Epithelial cell of prostate (primary cell): ENCODE data around the gene CYP27B1.
"Not testable (repeated sequence)": the region's sequence is repeated elsewhere in the genome, so short reads cannot be mapped to it uniquely, and the experiment has no call there.

Experiments
- DNase-seq: peaks from one replicate; pipeline ENCODE4 v3.0.0-alpha.2; 2011; ENCODE audit warnings: low read depth, low spot score
- H3K27ac ChIP-seq: fragments of 450-650 bp; 2 replicates; pipeline ENCODE4 v1.5.1; 2017; ENCODE audit warnings: mild to moderate bottlenecking

Gene CYP27B1

GRCh38 chr12:57724936-57725740 is 41.7 kb downstream of the CYP27B1 start:
- no peak for DNase-seq
- H3K27ac ChIP-seq, result no peak overlapping the region

DNA sequence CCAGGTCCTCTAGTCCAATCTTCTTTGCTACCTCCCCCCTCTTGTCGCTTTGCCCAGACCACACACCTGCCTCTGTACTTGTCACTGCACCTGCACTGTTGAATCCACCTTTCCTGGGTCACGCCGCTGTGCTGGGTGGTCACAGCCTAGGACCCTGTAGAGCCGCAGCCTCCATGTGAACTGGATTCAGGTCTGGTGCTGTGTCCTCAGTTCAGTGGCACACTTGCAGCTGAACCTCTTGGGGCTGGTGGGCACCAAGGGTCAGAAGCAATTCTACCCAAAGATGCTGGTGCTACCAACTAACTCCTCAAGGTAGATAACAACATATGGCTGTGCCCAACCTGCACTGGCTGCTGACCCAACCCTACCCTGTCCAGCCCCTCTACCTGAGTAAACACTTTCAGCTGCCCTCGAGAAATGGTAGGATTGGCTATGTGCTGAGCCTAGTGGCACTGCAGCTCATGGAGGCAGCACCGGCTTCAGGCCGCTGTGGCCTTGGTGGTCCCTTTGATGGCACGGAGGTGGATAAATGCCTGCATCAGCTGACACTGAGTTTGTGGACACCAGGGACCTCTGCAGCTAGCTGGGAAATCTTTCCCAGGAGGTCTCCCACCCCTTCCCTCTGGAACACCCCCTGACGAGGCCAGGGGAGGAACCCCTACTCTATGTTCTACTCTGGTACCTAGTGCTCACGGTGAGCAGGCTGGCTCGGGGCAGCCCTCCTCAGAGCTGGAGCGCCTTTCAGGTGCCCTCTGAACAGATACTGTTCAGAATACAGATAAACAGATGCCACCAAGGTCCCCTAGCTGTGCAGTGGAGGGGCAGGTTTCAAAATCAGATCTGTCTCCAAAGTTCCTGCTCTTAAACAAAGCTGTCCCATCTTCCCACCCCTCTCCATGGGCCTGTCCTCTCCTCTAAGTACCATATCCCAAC is 42.6 kb downstream of the CYP27B1 start:
- no peak overlapping the region for H3K27ac ChIP-seq
- DNase-seq, result no peak

- no peak overlapping the region for H3K27ac ChIP-seq
- no peak for DNase-seq
These were observed 43.3 kb downstream of the CYP27B1 start for GRCh38 chr12:57723630-57723962.

DNA sequence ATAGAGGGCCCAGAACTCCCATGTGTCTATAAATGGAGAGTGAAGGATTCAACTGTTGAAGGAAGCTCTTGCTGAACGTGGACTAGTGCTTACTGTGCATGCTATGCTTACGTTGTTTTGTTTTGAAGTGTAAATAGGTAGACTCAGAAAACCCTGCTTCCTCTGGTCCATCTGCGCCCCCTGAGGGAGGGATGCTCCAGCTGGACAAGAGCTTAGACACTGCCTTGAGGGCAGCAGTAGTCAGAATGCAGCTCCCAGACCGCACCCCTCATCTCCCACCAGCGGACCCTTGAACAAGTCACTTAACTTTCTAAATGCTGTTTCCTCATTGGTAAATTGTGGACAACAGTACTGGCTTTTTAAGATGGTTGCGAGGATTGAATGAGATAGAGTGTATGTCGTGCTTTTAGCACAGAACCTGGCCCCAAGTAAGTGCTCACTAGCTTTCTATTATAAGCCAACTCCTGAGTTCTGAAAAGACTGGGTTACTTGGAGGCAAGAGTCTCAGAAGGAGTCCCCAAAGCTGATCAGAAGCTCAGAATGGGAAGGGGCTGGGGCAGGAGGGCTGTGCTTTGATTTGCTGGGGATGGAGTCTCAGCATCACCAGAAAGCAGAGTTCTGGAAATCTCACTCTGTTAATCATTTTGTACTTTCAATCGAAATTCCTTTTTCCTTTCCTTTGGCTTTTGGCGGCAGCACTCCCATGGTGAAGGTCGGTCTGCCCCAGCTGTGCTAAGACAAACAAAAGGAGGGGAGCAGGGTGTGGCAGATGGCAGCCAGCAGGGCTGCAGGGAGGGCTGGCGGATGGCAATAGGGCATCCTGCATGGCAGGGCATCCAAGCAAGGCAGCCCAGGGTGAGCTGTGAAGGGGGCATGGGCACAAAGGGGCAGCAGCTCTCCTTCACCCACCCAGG is 43.9 kb downstream of the CYP27B1 start:
- no peak for DNase-seq
- no peak overlapping the region for H3K27ac ChIP-seq

GRCh38 chr12:57721846-57722608 is 44.9 kb downstream of the CYP27B1 start:
- H3K27ac ChIP-seq, DNase-seq: not testable (repeated sequence)

GRCh38 chr12:57720606-57721595 is 46.0 kb downstream of the CYP27B1 start:
- no peak overlapping the region for H3K27ac ChIP-seq
- no peak for DNase-seq

GRCh38 chr12:57719777-57720605 is 46.9 kb downstream of the CYP27B1 start:
- no peak overlapping the region for H3K27ac ChIP-seq
- no peak for DNase-seq

DNA sequence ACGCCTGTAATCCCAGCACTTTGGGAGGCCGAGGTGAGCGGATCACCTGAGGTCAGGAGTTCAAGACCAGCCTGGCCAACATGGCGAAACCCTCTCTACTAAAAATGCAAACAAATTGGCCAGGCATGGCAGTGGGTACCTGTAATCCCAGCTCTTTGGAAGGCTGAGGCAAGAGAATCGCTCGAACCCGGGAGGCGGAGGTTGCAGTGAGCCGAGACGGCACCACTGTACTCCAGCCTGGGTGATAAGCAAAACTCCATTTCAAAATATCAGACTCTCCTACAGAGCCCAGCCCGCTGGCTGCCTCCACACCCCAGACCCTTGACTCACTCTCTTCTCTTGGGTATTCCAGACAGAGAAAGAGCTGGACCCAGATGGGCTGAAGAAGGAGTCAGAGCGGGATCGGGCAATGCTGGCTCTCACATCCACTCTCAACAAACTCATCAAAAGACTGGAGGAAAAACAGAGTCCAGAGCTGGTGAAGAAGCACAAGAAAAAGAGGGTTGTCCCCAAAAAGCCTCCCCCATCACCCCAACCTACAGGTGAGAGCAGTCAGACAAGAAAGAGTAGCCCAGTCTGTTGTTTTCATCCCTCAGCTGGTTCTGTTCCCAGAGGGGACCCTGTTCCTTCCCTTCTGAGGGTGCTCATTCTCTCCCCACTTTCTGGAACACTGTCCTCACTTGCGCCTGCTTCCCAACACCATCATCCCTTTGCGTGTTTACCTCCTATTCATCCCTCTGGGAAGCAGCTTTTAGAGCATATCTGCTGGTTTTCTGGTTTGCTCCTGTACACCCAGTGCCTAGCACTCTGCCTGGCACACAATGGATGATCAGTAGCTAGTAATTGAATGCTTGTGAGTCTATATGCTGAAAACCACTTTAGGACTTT is 48.0 kb downstream of the CYP27B1 start:
- DNase-seq, result no peak
- no peak overlapping the region for H3K27ac ChIP-seq

GRCh38 chr12:57717846-57718640 is 48.8 kb downstream of the CYP27B1 start:
- no peak overlapping the region for H3K27ac ChIP-seq

DNA sequence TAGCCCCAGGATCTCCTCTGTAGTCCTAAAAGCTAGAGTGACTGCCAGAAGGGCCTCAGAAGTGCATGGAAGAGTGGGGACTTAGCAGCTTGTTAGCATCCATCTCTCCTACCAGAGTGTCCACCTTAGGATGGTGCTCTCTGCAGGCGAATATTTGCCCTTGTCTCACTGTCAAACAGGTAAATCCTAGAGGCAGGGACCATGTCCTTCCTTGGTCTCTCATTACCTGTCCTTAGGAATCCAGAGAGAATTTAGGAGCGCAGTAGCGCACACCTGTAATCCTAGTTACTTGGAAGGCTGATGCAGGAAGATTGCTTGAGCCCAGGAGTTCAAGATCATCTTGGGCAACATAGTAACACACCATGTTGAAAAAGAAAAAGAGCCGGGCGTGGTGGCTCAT is 49.7 kb downstream of the CYP27B1 start:
- H3K27ac ChIP-seq, result no peak overlapping the region
- DNase-seq, result no peak

More at GRCh38 chr12:57717846-57718640, 48.8 kb downstream of the CYP27B1 start:
- DNase-seq, result no peak

GRCh38 chr12:57716305-57716704 is 50.6 kb downstream of the CYP27B1 start:
- H3K27ac ChIP-seq, result no peak overlapping the region
- DNase-seq, result no peak

GRCh38 chr12:57715786-57716185 is 51.1 kb downstream of the CYP27B1 start:
- DNase-seq, result no peak
- no peak overlapping the region for H3K27ac ChIP-seq

- not testable (repeated sequence) for DNase-seq, H3K27ac ChIP-seq
These were observed 51.7 kb downstream of the CYP27B1 start for GRCh38 chr12:57715036-57715748.

- no peak overlapping the region for H3K27ac ChIP-seq
- no peak for DNase-seq
These were observed 53.7 kb downstream of the CYP27B1 start for GRCh38 chr12:57713209-57713608.

GRCh38 chr12:57712701-57713100 is 54.2 kb downstream of the CYP27B1 start:
- no peak for DNase-seq
- H3K27ac ChIP-seq, result no peak overlapping the region
